HG03135 (cell line): ENCODE results near the gene CLTCL1.
A peak's percentile ranks its signal among the peaks of the same experiment; 100 is the strongest.
"Not testable (repeated sequence)": the region's sequence is repeated elsewhere in the genome, so short reads cannot be mapped to it uniquely, and the experiment has no call there.

Experiments
- ATAC-seq: cut with Tn5 transposase; IDR thresholded peaks from one replicate; pipeline ENCODE4 v1.9.1; 2021; ENCODE audit warnings: mild to moderate bottlenecking, moderate library complexity; ENCODE audit not compliant: unreplicated experiment

The CLTCL1 gene

DNA sequence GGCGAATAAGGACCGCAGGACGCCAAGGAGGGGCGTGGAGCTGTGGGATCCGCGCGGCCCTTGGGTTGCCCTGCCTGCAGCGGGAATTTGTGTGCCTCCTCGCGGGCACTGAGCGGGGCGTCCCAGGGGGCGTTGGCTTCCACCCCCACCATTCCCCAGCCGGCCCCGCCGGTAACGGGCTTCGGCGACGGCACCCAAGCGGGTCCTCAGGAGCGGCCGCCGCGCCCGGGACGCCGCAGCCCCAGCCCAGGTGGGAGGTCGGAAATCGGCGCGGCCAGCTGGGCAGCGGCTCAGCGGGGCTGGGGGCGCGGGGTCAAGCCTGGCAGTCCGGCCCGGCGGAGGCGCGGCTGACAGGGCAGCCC, 320 bp downstream of the CLTCL1 start:
- peak; percentile 11 for ATAC-seq

- peak; percentile 11 for ATAC-seq
These were observed 910 bp downstream of the CLTCL1 start for GRCh38 chr22:19290400-19291217.

- ATAC-seq, result no peak
These were observed 1.9 kb downstream of the CLTCL1 start for GRCh38 chr22:19289475-19290161.

DNA sequence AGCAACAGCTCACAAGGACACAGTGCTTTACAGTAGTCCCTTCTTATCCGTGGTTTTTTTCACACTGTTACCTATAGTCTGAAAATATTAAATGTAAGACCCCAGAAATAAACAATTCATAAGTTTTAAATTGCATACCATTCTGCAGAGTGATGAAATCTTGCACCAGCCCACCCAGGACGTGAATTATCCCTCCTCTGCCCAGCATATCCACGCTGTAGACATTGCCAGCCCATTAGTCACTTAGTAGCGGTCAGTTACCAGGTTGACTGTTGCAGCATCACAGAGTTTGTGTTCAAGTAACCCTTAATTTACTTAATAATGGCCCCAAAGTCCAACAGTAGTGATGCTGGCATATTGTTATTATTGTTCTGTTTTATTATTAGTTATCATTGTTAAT, 3.6 kb downstream of the CLTCL1 start:
- ATAC-seq, result no peak

- no peak for ATAC-seq
These were observed 4.3 kb downstream of the CLTCL1 start for GRCh38 chr22:19287076-19287707.

DNA sequence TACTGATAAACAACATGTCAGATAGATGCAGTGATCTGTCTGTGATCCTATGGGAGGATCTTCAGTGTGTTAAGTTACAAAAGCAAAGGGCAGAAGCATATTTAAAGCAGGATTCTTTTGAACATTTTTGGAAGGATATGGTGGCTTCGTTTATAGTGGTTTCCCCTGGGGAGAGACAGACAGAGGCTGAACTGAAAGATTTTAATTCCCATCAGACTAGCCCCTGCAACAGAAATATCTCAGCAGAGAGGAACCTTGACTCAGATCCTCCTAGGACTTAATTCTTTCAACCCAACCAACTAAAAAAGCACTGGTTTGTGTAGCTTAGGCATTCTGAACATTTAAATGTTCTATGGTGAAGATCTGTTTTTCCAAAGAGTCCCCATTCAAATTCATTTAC, 5.7 kb downstream of the CLTCL1 start:
- no peak for ATAC-seq

GRCh38 chr22:19279143-19279542, 12.4 kb downstream of the CLTCL1 start:
- not testable (repeated sequence) for ATAC-seq

- no peak for ATAC-seq
These were observed 13.7 kb downstream of the CLTCL1 start for GRCh38 chr22:19277785-19278184.

DNA sequence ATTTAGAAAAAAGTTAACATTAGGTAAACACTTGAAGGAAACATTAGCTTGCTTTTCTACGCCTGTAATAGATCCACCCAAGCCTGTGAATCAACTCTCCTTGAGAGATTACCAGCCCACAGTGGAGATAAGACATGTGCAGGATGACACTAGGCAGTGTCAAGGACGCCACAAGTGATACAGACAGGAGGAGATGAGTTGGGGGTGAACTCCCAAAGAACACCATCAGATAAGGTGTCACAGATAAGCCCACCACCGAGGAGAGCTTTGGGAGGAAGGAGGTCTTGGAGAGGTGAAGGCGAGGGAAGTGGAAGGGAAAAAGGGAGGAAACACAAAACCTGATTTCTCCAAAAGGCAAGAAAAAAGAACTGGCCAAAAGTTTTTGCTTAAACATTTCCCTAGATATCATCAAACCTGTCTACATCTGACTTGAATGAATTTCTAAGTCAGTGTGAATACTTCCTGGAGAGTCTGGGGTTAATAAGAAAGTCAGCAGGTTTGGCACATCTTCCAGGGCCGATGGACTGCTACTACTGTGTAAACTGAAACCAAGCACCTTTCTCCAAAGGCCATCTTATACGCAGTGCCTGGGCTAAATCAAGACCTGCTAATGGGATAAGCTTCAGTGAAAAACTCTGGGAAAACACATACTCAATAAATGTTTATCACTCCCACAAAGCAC, 15.5 kb downstream of the CLTCL1 start:
- no peak for ATAC-seq

- ATAC-seq, result no peak
These were observed 16.0 kb downstream of the CLTCL1 start for GRCh38 chr22:19275513-19275912.

DNA sequence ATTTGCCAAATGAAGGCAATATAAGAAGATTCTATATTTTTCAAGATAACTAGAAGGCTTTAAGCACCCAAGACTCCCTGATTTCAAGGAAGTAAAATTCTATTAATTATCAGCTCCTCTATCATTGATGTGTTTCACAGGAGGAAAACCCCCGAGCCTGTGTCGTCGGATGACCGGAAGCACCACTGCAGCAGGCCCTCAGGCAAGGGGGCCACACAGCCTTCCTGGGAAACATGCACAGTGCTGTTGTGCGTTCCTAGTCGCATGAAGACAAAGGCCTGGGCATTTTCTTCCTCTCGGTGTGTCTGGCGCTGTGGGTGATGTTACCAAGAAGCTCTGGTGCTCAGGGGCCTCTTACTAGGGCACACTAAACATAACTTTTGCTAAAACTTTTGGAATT, 16.4 kb downstream of the CLTCL1 start:
- ATAC-seq, result no peak

DNA sequence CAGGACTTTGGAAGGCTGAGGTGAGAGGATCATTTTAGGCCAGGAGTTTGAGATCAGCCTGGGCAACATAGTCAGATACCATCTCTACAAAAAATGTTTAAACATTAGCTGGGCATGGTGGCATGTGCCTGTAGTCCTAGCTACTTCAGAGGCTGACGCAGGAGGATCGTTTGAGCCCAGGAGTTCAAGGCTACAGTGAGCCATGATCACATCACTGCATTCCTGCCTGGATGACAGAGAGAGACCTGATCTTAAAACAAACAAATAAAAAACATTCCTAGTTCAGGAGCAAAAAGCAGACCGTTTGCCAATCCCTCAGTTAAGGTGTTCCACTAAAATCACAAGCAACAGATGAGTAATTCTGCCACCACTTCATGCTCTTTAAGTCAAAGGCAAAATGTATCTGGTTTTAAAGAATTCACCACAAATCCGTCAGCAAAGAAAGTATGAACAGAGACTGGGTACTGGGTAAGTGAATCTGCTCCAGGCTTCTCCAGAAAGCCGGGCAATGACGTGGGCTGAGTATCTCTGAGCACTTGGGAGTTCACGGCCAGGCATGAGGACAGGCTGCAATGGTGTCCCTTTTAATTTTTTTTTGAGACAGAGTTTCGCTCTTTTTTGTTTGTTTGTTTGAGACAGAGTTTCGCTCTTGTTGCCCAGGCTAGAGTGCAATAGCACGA, 19.5 kb downstream of the CLTCL1 start:
- ATAC-seq, result no peak

- ATAC-seq, result no peak
These were observed 20.2 kb downstream of the CLTCL1 start for GRCh38 chr22:19271273-19271855.

DNA sequence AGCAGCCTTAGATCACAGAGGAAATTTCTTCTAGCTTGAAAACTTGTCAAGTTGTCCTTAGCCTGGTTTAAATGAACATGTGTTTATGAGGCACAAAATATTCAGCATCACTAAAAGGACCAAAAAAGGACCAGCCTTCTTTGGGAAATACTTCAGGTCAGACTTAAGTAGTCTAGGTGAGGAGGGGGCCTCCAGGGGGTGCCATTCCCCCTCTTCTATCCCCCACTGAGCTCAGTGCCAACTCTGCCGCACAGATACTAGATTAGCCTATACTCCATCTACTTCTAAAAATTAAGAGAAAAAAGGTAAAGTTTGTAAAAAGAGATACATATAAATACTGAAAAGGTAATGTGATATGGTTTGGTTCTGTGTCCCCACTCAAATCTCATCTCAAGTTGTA, 20.6 kb downstream of the CLTCL1 start:
- no peak for ATAC-seq

DNA sequence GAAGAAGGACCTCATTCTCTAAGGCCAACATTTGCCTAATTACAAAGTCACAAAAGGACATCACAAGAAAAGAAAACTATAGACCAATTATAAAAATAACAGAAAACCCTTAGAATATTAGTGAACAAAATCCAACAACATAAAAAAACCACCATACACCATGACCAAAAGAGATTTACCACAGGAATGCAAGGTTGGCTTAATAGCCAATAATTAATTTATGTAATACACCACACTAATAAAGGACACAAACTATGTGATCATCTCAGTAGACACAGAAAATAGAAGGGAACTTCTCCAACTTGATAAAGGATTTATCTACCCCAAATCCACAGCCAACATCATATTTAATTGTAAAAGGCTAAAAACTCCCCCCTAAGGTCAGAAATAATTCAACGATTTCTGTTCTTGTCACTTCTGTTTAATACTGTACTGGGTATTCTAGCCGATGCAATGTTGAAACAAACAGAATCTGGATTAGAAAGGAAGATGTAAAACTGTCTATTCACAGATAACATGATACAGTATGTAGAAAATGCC, 24.9 kb downstream of the CLTCL1 start:
- no peak for ATAC-seq

- no peak for ATAC-seq
These were observed 25.7 kb downstream of the CLTCL1 start for GRCh38 chr22:19265779-19266178.

- no peak for ATAC-seq
These were observed 30.7 kb downstream of the CLTCL1 start for GRCh38 chr22:19260804-19261203.

DNA sequence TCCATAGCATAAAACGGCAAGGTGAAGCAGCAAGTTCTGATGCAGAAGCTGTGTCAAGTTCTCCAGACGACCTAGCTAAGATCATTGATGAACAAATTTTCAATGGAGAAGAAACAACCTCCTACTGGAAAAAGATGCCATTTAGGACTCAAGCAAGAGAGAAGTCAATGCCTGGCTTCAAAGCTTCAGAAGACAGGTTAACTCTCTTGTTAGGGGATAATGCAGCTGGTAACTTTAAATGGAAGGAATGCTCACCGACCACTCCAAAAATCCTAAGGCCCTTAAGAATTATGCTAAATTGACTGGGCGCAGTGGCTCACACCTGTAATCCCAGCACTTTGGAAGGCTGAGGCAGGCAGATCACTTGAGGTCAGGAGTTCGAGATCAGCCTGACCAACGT, 31.3 kb downstream of the CLTCL1 start:
- ATAC-seq, result no peak

GRCh38 chr22:19258968-19259288, 32.6 kb downstream of the CLTCL1 start:
- ATAC-seq, result not testable (repeated sequence)

DNA sequence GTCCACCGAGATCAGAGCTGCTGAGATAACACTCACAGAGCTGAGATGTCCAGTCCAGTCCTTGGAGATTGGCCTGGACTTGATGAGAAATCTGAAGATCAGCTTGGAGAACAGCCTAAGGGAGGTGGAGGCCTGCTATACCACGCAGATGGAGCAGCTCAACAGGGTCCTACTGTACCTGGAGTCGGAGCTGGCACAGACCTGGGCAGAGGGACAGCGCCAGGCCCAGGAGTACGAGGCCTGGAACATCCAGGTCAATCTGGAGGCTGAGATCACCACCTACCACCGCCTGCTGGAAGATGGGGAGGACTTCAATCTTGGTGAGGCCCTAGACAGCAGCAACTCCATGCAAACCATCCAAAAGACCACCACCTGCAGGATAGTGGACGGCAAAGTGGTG, 33.1 kb downstream of the CLTCL1 start:
- ATAC-seq, result no peak
